Measurements from ENCODE around the gene FEZF1. TPM values are rescaled to one million over a fixed set of nuclear protein-coding genes. Genes with fewer than 3 reads are reported as not detected.

Gene FEZF1
- total and polyA plus RNA-seq, 3 donors from 2014 or later: 3.1 to 9.8 (median 5.6) TPM

- Histone ChIP-seq H3K4me3 (no peak overlapping the region), H3K27ac (no peak overlapping the region), H3K27me3 (no peaks in the 10 kb centered on the region), H3K9me3 (no peaks in the 10 kb centered on the region), H3K36me3 (ENCODE audit: low read depth, missing control alignments) (no peaks in the 10 kb centered on the region), H3K4me1 (no peaks in the 10 kb centered on the region)
- 22 to 36% methylated on average over 1 of the region's 1 CpG for WGBS, 2 donors
- intact Hi-C loops (cut with DNase I; ENCODE audit: low total_unique reads): no loop called here
- no peak for TF ChIP-seq CTCF (IDR thresholded peaks at IDR 0.05)
- TF ChIP-seq POLR2A (IDR thresholded peaks at IDR 0.05): no peak
- DNase-seq: no peak
Observed at GRCh38 chr7:122255454-122255853, 49.1 kb downstream of the FEZF1 start.

Other genes with a start within 250 kb of the FEZF1 start
- 10 to 100 TPM; 29.3 to 29.8 TPM for gene AASS, start 160.5 kb downstream of the FEZF1 start, total RNA-seq
- 7.5 TPM for gene AASS, start 160.5 kb downstream of the FEZF1 start, polyA plus RNA-seq (ENCODE audit: insufficient read depth, low read depth, low replicate concordance)

Measured in testis (tissue), 3 donors.